Astrocyte (in vitro differentiated cells and primary cell): ENCODE measurements around the gene TMPRSS6. TPM values are rescaled to one million over a fixed set of nuclear protein-coding genes. Genes with fewer than 3 reads are reported as not detected.

Experiments
- DNase-seq: peaks from one replicate; pipeline ENCODE4 v3.0.0-alpha.2; 2010; ENCODE audit warnings: low read depth
- FAIRE-seq: peaks from 2 replicates; lab custom pipeline; 2011; peaks lifted over from hg19 to GRCh38; lab: Jason Lieb, UNC
- H2AFZ ChIP-seq: 2 replicates; pipeline ENCODE4 v1.6.0; 2012; ENCODE audit warnings: low read depth, low read length, inconsistent platforms
- H3K27ac ChIP-seq: 2 replicates; pipeline ENCODE4 v1.5.1; 2011; ENCODE audit warnings: low read depth, low read length, inconsistent platforms
- H3K27me3 ChIP-seq: 2 replicates; pipeline ENCODE4 v1.6.0; 2011; ENCODE audit warnings: low read length, inconsistent platforms; ENCODE audit not compliant: insufficient read depth
- H3K36me3 ChIP-seq: 2 replicates; pipeline ENCODE4 v1.5.1; 2011; ENCODE audit warnings: low read length, inconsistent platforms; ENCODE audit not compliant: insufficient read depth
- H3K4me1 ChIP-seq: 2 replicates; pipeline ENCODE4 v1.5.1; 2011; ENCODE audit warnings: low read length, inconsistent platforms; ENCODE audit not compliant: insufficient read depth
- H3K4me2 ChIP-seq: 2 replicates; pipeline ENCODE4 v1.6.0; 2012; ENCODE audit warnings: low read length, inconsistent platforms
- H3K4me3 ChIP-seq: 2 replicates; pipeline ENCODE4 v1.5.1; 2011; ENCODE audit warnings: low read depth, mild to moderate bottlenecking, low read length, inconsistent platforms; ENCODE audit not compliant: insufficient read depth
- H3K79me2 ChIP-seq: 2 replicates; pipeline ENCODE4 v1.6.0; 2012; ENCODE audit warnings: mild to moderate bottlenecking, low read length, inconsistent platforms; ENCODE audit not compliant: insufficient read depth
- H3K9ac ChIP-seq: 2 replicates; pipeline ENCODE4 v1.6.0; 2012; ENCODE audit warnings: mild to moderate bottlenecking, low read length, inconsistent platforms
- H3K9me3 ChIP-seq: 2 replicates; pipeline ENCODE4 v1.5.1; 2012; ENCODE audit warnings: low read depth, mild to moderate bottlenecking, low read length, inconsistent platforms; ENCODE audit not compliant: insufficient read depth
- H4K20me1 ChIP-seq: 2 replicates; pipeline ENCODE4 v1.6.0; 2012; ENCODE audit warnings: low read length, inconsistent platforms; ENCODE audit not compliant: insufficient read depth
- H3K27ac Mint-ChIP-seq: one replicate; pipeline ENCODE4 v1.8.0; 2021; ENCODE audit warnings: mild to moderate bottlenecking, mixed read lengths; ENCODE audit not compliant: unreplicated experiment
- H3K27me3 Mint-ChIP-seq: one replicate; pipeline ENCODE4 v1.8.0; 2021; ENCODE audit warnings: low read depth, mixed read lengths; ENCODE audit not compliant: unreplicated experiment
- H3K36me3 Mint-ChIP-seq: one replicate; pipeline ENCODE4 v1.8.0; 2021; ENCODE audit warnings: low read depth, mixed read lengths; ENCODE audit not compliant: unreplicated experiment
- H3K4me1 Mint-ChIP-seq: one replicate; pipeline ENCODE4 v1.8.0; 2021; ENCODE audit warnings: low read depth, mixed read lengths; ENCODE audit not compliant: unreplicated experiment
- H3K4me3 Mint-ChIP-seq: one replicate; pipeline ENCODE4 v1.8.0; 2021; ENCODE audit warnings: mild to moderate bottlenecking, moderate library complexity, mixed read lengths; ENCODE audit not compliant: unreplicated experiment
- H3K9me3 Mint-ChIP-seq: one replicate; pipeline ENCODE4 v1.8.0; 2021; ENCODE audit warnings: mild to moderate bottlenecking, mixed read lengths; ENCODE audit not compliant: unreplicated experiment
- EZH2 ChIP-seq: IDR thresholded peaks from 2 replicates; pipeline ENCODE4 v1.6.1; 2012; ENCODE audit warnings: mild to moderate bottlenecking, low read length, inconsistent platforms; ENCODE audit not compliant: insufficient read depth
- total RNA-seq: library from RNA; stranded (reverse); gene quantifications from 2 replicates; pipeline ENCODE4 v1.2.1, GENCODE V29; 2021
- TF ChIP-seq, protein P1 (sequence below): IDR thresholded peaks from 2 replicates; pipeline ENCODE4 v1.5.1; 2011; ENCODE audit warnings: low read depth, mild to moderate bottlenecking, inconsistent platforms, low read length, moderate library complexity; ENCODE audit not compliant: insufficient read depth

Gene TMPRSS6
- total RNA-seq, 1 donor from 2014 or later = not detected

- H3K4me2 ChIP-seq = peak overlapping the region; percentile 98
Observed at GRCh38 chr22:37052386-37053309, 56.9 kb downstream of the TMPRSS6 start.

DNA sequence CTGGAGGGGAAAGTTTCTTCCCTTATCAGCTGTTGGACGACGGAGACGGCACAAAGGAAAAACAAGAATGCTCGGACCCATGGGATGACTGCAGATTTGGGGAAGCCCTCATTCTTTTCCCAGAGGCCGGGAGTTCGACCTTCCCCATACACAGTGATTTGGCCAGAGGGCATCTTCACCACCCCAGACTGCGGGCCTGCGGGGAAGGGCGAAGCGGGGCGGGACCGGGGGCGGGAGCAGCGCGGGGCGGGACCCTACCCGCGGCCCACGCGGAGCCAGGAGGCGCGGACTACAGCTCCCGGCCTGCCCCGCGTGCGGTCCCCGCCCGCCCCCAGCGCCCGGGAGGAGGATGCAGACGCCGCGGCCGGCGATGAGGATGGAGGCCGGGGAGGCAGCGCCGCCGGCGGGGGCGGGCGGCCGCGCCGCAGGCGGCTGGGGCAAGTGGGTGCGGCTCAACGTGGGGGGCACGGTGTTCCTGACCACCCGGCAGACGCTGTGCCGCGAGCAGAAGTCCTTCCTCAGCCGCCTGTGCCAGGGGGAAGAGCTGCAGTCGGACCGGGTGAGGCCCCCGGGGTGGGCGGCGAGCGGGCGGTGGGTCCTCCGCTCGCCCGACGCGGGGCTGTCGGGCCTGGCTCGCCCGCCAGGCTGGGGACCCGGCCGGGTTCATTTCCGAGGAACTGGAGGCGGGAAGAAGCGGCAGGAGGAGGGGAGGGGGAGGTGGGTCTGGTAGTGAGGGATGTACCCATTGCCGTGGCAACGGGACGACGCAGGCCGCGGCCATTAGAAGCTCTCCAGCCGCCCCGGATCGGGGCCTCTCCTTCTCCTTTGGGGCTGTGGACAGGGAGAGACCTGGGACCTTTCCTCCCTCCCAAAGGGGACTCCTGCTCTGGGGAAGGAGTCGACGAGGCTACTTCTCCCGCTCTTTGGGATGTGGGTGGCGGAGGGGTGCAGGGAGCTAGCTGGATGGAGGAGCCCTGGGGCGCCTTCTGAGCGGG lies 57.8 kb downstream of the TMPRSS6 start, which contains the start of gene KCTD17:
TSS of gene KCTD17 (plus strand) at position 352 of the 995 bp plus-strand sequence. CDS start at position 371, 19 bp downstream.
- Mint-ChIP-seq H3K27ac (no peak within 1 kb of the TSS), H3K4me1 (peaks cover 4% of the 10 kb centered on the region), H3K4me3 (peak within 1 kb of the TSS; percentile 85), H3K9me3 (no peaks in the 10 kb centered on the region), H3K27me3 (peaks cover 4% of the 10 kb centered on the region), H3K36me3 (peaks cover 9% of the 10 kb centered on the region)
- peaks cover 25% of the 10 kb centered on the region for H4K20me1 ChIP-seq
- peaks cover 8% of the 10 kb centered on the region for H3K79me2 ChIP-seq
- FAIRE-seq (no peak), DNase-seq (peak; percentile 50)
- peaks cover 3% of the 10 kb centered on the region for H3K36me3 ChIP-seq
- H3K9ac ChIP-seq = peak within 1 kb of the TSS; percentile 82
- peak within 1 kb of the TSS; percentile 91 for H2AFZ ChIP-seq
- peak within 1 kb of the TSS; percentile 98 for H3K4me2 ChIP-seq
- no peaks in the 10 kb centered on the region for H3K9me3 ChIP-seq
- peak within 1 kb of the TSS; percentile 72 for H3K4me3 ChIP-seq
- TF ChIP-seq, protein P1, sequence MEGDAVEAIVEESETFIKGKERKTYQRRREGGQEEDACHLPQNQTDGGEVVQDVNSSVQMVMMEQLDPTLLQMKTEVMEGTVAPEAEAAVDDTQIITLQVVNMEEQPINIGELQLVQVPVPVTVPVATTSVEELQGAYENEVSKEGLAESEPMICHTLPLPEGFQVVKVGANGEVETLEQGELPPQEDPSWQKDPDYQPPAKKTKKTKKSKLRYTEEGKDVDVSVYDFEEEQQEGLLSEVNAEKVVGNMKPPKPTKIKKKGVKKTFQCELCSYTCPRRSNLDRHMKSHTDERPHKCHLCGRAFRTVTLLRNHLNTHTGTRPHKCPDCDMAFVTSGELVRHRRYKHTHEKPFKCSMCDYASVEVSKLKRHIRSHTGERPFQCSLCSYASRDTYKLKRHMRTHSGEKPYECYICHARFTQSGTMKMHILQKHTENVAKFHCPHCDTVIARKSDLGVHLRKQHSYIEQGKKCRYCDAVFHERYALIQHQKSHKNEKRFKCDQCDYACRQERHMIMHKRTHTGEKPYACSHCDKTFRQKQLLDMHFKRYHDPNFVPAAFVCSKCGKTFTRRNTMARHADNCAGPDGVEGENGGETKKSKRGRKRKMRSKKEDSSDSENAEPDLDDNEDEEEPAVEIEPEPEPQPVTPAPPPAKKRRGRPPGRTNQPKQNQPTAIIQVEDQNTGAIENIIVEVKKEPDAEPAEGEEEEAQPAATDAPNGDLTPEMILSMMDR = no peak
- no peak for TF ChIP-seq EZH2
- no peaks in the 10 kb centered on the region for H3K27me3 ChIP-seq
- no peak within 1 kb of the TSS for H3K27ac ChIP-seq
- peaks cover 5% of the 10 kb centered on the region for H3K4me1 ChIP-seq

More at GRCh38 chr22:37052386-37053309, 56.9 kb downstream of the TMPRSS6 start:
- no peaks in the 10 kb centered on the region for H3K27me3 ChIP-seq
- H3K4me3 Mint-ChIP-seq = peak overlapping the region; percentile 85
- H3K27me3 Mint-ChIP-seq = peaks cover 4% of the 10 kb centered on the region
- H3K4me3 ChIP-seq = peak overlapping the region; percentile 72
- no peak overlapping the region for H3K27ac Mint-ChIP-seq
- peaks cover 4% of the 10 kb centered on the region for H3K4me1 Mint-ChIP-seq
- H3K36me3 ChIP-seq = peaks cover 3% of the 10 kb centered on the region
- no peak overlapping the region for H3K27ac ChIP-seq
- H3K79me2 ChIP-seq = peaks cover 8% of the 10 kb centered on the region
- TF ChIP-seq, protein P1 = no peak
- no peak for TF ChIP-seq EZH2
- no peaks in the 10 kb centered on the region for H3K9me3 ChIP-seq
- DNase-seq (no peak), FAIRE-seq (no peak)
- peak overlapping the region; percentile 82 for H3K9ac ChIP-seq
- peak overlapping the region; percentile 91 for H2AFZ ChIP-seq
- H3K9me3 Mint-ChIP-seq = no peaks in the 10 kb centered on the region
- H4K20me1 ChIP-seq = peaks cover 25% of the 10 kb centered on the region
- H3K36me3 Mint-ChIP-seq = peaks cover 19% of the 10 kb centered on the region
- H3K4me1 ChIP-seq = peaks cover 5% of the 10 kb centered on the region
